ENCODE data around the gene MT2A.

- TF ChIP-seq CTCF (IDR thresholded peaks at IDR 0.05) = peak; percentile 52 to 72 (median 66)
- TF ChIP-seq POLR2A (IDR thresholded peaks at IDR 0.05) = no peak
Observed at GRCh38 chr16:56576585-56577299, 31.6 kb upstream of the MT2A start.
